Measurements from ENCODE around the gene CAPZB. TPM values are rescaled to one million over a fixed set of nuclear protein-coding genes. Genes with fewer than 3 reads are reported as not detected.

CAPZB gene
- total RNA-seq, 1 donor from 2014 or later, result 352 TPM

DNA sequence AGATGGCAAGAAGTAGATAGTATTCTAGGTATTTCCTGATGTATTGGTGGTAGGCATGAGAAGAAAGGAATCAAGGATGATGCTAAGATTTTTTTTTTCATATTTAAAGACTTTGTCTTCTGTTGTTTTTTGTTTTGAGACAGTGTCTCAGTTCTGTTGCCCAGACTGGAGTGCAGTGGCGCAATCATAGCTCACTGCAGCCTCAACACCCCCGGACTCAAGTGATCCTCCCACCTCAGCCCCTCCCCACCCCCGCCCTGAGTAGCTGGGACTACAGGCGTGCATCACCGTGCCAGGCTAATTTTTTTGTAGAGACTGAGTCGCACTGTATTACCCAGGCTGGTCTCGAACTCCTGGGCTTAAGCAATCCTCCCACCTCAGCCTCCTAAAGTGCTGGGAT lies 2.8 kb upstream of the CAPZB start:
- Mint-ChIP-seq H3K9me3 (ENCODE audit: low read depth) (no peaks in the 10 kb centered on the region), H3K36me3 (ENCODE audit: low read depth) (peaks cover 7% of the 10 kb centered on the region), H3K27ac (ENCODE audit: unreplicated experiment) (peak overlapping the region; percentile 14), H3K4me3 (ENCODE audit: unreplicated experiment) (no peak overlapping the region), H3K27me3 (ENCODE audit: low read depth) (no peaks in the 10 kb centered on the region), H3K4me1 (ENCODE audit: low read depth) (peaks cover 30% of the 10 kb centered on the region)
- no peak for DNase-seq (ENCODE audit: low spot score)
- TF ChIP-seq, protein P1, sequence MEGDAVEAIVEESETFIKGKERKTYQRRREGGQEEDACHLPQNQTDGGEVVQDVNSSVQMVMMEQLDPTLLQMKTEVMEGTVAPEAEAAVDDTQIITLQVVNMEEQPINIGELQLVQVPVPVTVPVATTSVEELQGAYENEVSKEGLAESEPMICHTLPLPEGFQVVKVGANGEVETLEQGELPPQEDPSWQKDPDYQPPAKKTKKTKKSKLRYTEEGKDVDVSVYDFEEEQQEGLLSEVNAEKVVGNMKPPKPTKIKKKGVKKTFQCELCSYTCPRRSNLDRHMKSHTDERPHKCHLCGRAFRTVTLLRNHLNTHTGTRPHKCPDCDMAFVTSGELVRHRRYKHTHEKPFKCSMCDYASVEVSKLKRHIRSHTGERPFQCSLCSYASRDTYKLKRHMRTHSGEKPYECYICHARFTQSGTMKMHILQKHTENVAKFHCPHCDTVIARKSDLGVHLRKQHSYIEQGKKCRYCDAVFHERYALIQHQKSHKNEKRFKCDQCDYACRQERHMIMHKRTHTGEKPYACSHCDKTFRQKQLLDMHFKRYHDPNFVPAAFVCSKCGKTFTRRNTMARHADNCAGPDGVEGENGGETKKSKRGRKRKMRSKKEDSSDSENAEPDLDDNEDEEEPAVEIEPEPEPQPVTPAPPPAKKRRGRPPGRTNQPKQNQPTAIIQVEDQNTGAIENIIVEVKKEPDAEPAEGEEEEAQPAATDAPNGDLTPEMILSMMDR (IDR thresholded peaks at IDR 0.05), result no peak

DNA sequence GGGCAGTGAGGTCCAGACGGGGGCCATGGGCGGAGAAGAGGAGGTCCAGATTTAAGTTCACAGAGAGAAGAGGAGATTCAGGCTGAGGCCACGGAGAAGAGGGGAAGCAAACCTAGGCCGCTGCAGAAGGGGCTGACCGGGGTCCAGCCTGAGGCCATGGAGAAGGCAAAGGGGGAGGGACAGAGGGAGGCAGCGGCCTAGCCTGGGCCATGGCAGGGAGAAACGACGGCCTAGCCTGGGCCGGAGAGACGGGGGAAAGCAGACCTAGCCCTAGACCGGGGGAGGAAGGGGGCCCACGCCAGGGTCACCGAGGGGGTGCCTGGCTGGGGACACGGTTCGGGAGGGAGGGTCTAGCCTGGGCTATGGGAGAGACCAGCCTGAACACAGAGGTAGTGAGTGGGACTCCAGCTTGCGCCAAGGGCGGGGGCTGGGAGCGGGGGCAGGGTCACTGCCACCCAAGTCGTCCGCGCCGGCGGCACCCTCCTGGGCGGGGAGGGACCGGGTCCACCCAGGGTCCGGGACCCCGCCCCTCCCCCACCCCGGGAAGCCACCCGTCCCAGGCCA lies 459 bp downstream of the CAPZB start:
- Mint-ChIP-seq H3K4me3 (ENCODE audit: unreplicated experiment) (peak overlapping the region; percentile 94), H3K27me3 (ENCODE audit: low read depth) (no peaks in the 10 kb centered on the region), H3K36me3 (ENCODE audit: low read depth) (peaks cover 7% of the 10 kb centered on the region), H3K9me3 (ENCODE audit: low read depth) (no peaks in the 10 kb centered on the region), H3K27ac (ENCODE audit: unreplicated experiment) (peak overlapping the region; percentile 89), H3K4me1 (ENCODE audit: low read depth) (peaks cover 61% of the 10 kb centered on the region)
- TF ChIP-seq, protein P1 (IDR thresholded peaks at IDR 0.05), result no peak
- DNase-seq (ENCODE audit: low spot score), result no peak

DNA sequence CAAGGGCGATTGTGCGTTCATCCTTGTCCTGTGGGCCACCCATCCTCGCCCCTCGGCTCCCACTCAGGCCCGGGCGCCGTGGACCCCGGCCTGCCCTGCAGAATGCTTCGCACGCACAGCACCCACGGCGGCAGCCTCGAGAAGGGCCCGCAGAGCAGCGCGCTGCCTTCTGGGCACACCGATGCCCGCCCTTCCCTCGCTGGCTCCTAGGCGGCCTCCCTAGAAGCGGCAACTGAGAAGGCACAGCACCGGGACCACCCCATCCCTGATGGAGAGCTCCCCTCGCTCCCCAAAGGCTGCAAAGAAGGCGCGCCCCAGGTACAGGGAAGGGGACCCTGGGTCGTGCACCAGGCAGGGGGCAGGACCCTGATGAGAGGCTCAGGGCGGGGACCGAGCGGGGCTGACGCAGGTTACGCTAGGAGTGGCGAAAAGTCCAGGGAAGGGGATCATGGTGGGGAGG lies 971 bp downstream of the CAPZB start:
- H3K4me1 Mint-ChIP-seq (ENCODE audit: low read depth), result peaks cover 66% of the 10 kb centered on the region
- no peaks in the 10 kb centered on the region for H3K9me3 Mint-ChIP-seq (ENCODE audit: low read depth)
- H3K36me3 Mint-ChIP-seq (ENCODE audit: low read depth), result peaks cover 7% of the 10 kb centered on the region
- peak overlapping the region; percentile 94 for H3K4me3 Mint-ChIP-seq (ENCODE audit: unreplicated experiment)
- H3K27ac Mint-ChIP-seq (ENCODE audit: unreplicated experiment), result peak overlapping the region; percentile 89
- no peak for DNase-seq (ENCODE audit: low spot score)
- TF ChIP-seq, protein P1 (IDR thresholded peaks at IDR 0.05), result peak; percentile 21
- no peaks in the 10 kb centered on the region for H3K27me3 Mint-ChIP-seq (ENCODE audit: low read depth)

DNA sequence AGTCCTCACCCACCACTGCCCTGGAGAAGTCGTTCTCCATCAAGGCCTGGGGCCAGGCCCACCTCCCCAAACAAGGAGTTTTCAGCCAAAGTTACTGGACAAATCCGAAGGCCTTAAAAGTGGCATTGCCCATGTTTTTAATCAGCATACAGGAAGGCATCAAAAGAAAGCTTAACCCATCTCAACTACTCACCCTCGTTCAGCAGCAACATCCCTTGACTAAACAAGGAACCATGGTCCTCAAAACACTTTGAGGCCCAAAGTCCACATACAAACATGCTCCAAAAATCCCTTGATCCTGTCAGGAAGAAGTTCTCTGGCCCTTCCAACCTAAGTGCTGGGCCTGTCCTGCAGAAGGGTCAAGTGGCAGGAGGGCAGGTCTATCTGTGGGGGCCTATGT lies 1.6 kb downstream of the CAPZB start:
- Mint-ChIP-seq H3K4me3 (ENCODE audit: unreplicated experiment) (peak overlapping the region; percentile 94), H3K4me1 (ENCODE audit: low read depth) (peaks cover 71% of the 10 kb centered on the region), H3K9me3 (ENCODE audit: low read depth) (no peaks in the 10 kb centered on the region), H3K27me3 (ENCODE audit: low read depth) (no peaks in the 10 kb centered on the region), H3K27ac (ENCODE audit: unreplicated experiment) (peak overlapping the region; percentile 89), H3K36me3 (ENCODE audit: low read depth) (peaks cover 7% of the 10 kb centered on the region)
- DNase-seq (ENCODE audit: low spot score), result no peak
- TF ChIP-seq, protein P1 (IDR thresholded peaks at IDR 0.05), result no peak

DNA sequence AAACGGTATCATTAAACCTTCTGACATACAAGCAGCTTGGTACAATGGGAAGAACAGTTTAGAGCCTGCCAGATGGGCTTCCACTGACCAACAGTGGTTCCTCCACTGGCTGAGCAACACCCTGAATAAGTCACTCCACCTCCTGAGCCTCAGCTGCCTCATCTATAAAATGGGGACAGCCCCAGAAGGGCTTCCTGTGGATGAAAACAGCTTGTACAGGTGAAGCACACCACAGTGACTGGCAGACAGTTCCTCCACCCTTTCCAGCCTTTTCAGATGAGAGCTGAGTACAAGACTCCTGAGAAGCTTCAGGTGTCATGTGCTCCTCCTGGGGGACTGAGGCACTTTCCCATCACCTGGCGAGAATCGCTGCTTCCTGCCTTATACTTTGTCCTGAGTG lies 2.1 kb downstream of the CAPZB start:
- TF ChIP-seq, protein P1 (IDR thresholded peaks at IDR 0.05), result no peak
- H3K4me1 Mint-ChIP-seq (ENCODE audit: low read depth), result peaks cover 75% of the 10 kb centered on the region
- H3K27ac Mint-ChIP-seq (ENCODE audit: unreplicated experiment), result peak overlapping the region; percentile 89
- no peaks in the 10 kb centered on the region for H3K27me3 Mint-ChIP-seq (ENCODE audit: low read depth)
- H3K4me3 Mint-ChIP-seq (ENCODE audit: unreplicated experiment), result peak overlapping the region; percentile 94
- H3K9me3 Mint-ChIP-seq (ENCODE audit: low read depth), result no peaks in the 10 kb centered on the region
- DNase-seq (ENCODE audit: low spot score), result no peak
- H3K36me3 Mint-ChIP-seq (ENCODE audit: low read depth), result peaks cover 7% of the 10 kb centered on the region

Data from chondrocyte (in vitro differentiated cells).